T follicular helper cell (primary cell): Measurements from ENCODE around the gene ITPRID1.

Experiments used
- DNase-seq: peaks from one replicate; pipeline ENCODE4 v3.0.0-alpha.2; 2020; ENCODE audit warnings: low read depth

ITPRID1 gene

GRCh38 chr7:31633894-31634494 lies 120.1 kb downstream of the ITPRID1 start:
- no peak for DNase-seq

GRCh38 chr7:31640381-31640780 lies 126.5 kb downstream of the ITPRID1 start:
- DNase-seq: no peak

- DNase-seq: no peak
Observed at GRCh38 chr7:31642681-31643115, 128.8 kb downstream of the ITPRID1 start.

GRCh38 chr7:31646942-31647341 lies 133.1 kb downstream of the ITPRID1 start:
- no peak for DNase-seq

GRCh38 chr7:31647511-31647910 lies 133.6 kb downstream of the ITPRID1 start:
- no peak for DNase-seq

- no peak for DNase-seq
Observed at GRCh38 chr7:31648288-31648687, 134.4 kb downstream of the ITPRID1 start.

- no peak for DNase-seq
Observed at GRCh38 chr7:31648880-31649279, 135.0 kb downstream of the ITPRID1 start.

GRCh38 chr7:31651234-31652062 lies 137.6 kb downstream of the ITPRID1 start:
- DNase-seq: no peak

- DNase-seq: no peak
Observed at GRCh38 chr7:31652063-31652326, 138.1 kb downstream of the ITPRID1 start.

GRCh38 chr7:31663072-31663471 lies 149.2 kb downstream of the ITPRID1 start:
- no peak for DNase-seq

GRCh38 chr7:31664890-31665289 lies 151.0 kb downstream of the ITPRID1 start:
- no peak for DNase-seq

- no peak for DNase-seq
Observed at GRCh38 chr7:31665546-31665945, 151.7 kb downstream of the ITPRID1 start.

- DNase-seq: no peak
Observed at GRCh38 chr7:31669461-31669860, 155.6 kb downstream of the ITPRID1 start.

GRCh38 chr7:31679574-31680305 lies 165.8 kb downstream of the ITPRID1 start:
- DNase-seq: no peak

- no peak for DNase-seq
Observed at GRCh38 chr7:31683445-31684225, 169.7 kb downstream of the ITPRID1 start.

- no peak for DNase-seq
Observed at GRCh38 chr7:31687024-31687748, 173.3 kb downstream of the ITPRID1 start, which contains the start of gene PPP1R17. PPP1R17 (plus strand) TSS chr7:31687215; CDS start chr7:31692442, 5,227 bp downstream.

- no peak for DNase-seq
Observed at GRCh38 chr7:31688372-31688771, 174.5 kb downstream of the ITPRID1 start.

GRCh38 chr7:31688996-31689395 lies 175.1 kb downstream of the ITPRID1 start:
- DNase-seq: no peak

GRCh38 chr7:31690935-31691334 lies 177.0 kb downstream of the ITPRID1 start:
- DNase-seq: no peak

GRCh38 chr7:31692451-31692850 lies 178.6 kb downstream of the ITPRID1 start:
- DNase-seq: no peak

GRCh38 chr7:31692871-31693270 lies 179.0 kb downstream of the ITPRID1 start:
- no peak for DNase-seq
